Cortex of kidney (tissue), 1 donor: ENCODE measurements around the gene IL36RN.

ENCODE experiments used
- DNase-seq: peaks from one replicate; lab custom pipeline; 2025; lab: John Stamatoyannopoulos, UW

Gene IL36RN

DNA sequence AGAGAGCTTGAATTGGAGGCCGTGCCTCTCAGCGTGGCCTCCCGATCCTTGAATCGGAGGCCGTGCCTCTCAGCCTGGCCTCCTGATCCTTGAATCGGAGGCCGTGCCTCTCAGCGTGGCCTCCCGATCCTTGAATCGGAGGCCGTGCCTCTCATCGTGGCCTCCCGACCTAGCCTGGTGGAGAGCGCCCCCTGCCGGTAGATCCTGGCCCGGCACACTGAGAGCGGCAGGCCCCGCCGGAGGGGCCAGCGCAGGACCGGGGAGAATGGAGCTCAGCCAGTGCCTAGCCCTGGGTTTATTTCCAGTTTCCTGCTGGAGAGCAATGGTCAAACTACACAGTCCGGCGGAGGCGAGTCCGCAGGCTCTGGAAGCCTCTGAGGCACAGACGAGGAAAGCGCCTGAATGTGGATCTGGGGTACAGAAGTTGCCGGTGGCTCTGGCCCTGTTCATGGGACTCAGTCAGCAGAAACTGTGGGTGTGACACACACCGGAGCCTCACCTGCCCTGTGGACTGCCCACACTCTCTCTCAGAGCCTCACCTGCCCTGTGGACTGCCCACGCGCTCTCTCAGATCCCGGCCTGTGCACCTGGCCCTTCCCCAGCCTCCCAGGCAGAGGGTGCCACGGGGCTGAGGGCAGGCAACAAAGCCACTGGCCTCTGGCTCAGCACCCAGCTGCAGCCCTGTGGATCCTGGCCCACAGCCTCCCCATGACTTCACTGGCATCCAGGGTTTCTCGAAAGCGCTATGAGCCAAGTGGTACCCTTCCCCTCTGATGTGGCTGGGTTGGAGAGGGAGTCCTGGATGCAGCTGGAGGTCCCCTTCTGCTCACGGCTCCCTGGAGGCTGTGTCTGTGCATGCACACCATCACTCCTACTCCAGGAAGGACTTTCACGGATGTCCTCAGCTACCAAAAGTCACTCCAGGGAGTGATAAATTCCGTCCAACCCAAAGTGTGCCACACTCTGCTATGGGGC is 7.8 kb upstream of the IL36RN start:
- no peak for DNase-seq

- no peak for DNase-seq
Observed at GRCh38 chr2:113052396-113052917, 6.5 kb upstream of the IL36RN start, which contains the start of gene IL36B. TSS of gene IL36B (minus strand) at chr2:113052867.

- DNase-seq, result no peak
Observed at GRCh38 chr2:113053666-113054065, 5.3 kb upstream of the IL36RN start.

- no peak for DNase-seq
Observed at GRCh38 chr2:113054066-113054465, 4.9 kb upstream of the IL36RN start.

DNA sequence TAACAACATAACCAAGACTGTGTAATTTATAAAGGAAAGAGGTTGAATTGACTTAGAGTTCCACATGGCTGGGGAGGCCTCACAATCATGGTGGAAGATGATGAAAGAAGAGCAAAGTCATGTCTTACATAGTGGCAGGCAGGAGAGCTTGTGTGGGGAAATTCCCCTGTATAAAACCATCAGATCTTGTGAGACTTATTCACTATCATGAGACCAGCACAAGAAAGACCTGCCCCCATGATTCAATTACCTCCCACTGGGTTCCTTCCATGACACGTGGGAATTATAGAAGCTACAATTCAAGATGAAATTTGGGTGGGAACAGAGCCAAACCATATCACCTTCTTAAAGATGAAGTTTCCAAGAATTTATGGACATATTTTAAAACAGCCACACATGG is 2.5 kb upstream of the IL36RN start:
- no peak for DNase-seq

- DNase-seq, result no peak
Observed at GRCh38 chr2:113057117-113057516, 1.9 kb upstream of the IL36RN start.

DNA sequence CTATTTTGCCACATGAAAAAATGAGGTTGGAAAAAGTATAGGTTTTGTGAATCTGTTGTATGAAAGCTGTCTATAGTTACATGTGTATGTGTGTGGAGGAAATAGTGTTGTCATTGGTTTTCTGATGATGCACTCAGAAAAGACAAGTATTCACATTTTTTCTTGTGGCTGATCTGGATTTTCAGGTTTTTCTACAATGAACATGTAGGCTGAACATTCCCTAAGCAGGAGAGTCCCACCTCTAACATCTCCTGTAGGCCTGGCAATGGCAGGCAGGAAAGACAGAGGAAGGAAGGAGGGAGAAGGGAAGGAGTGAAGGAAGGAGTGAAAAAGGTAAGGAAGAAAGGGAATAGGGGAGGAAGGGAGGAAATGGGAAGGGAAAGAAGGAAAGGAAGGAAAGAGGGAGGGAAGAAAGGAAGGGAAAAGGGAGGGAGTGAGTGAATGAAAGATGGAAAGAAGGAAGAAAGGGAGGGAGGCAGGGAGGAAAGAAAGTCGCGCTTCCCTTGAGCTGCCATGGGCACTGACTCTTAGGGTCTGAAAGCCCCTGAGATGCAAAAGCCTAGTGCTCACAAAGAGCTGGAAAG is 495 bp upstream of the IL36RN start:
- no peak for DNase-seq

- no peak for DNase-seq
Observed at GRCh38 chr2:113060396-113060795, 1.4 kb downstream of the IL36RN start.

DNA sequence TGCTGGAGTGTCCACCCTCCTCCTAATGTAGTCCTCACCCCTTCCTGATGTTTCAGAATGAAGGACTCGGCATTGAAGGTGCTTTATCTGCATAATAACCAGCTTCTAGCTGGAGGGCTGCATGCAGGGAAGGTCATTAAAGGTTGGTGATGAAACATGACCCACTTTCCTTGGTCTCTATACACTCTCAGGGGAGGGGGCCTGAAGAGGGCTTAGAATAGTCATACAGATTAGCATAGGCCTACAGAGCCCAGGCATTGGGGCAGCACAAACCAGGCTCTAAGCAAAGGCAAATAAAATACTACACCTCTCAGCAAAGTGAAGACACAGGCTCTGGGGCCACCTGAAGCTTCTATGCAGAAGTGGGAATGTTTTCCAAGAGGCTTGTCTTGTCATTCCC is 1.8 kb downstream of the IL36RN start:
- no peak for DNase-seq

GRCh38 chr2:113061241-113061640 is 2.2 kb downstream of the IL36RN start:
- no peak for DNase-seq

DNA sequence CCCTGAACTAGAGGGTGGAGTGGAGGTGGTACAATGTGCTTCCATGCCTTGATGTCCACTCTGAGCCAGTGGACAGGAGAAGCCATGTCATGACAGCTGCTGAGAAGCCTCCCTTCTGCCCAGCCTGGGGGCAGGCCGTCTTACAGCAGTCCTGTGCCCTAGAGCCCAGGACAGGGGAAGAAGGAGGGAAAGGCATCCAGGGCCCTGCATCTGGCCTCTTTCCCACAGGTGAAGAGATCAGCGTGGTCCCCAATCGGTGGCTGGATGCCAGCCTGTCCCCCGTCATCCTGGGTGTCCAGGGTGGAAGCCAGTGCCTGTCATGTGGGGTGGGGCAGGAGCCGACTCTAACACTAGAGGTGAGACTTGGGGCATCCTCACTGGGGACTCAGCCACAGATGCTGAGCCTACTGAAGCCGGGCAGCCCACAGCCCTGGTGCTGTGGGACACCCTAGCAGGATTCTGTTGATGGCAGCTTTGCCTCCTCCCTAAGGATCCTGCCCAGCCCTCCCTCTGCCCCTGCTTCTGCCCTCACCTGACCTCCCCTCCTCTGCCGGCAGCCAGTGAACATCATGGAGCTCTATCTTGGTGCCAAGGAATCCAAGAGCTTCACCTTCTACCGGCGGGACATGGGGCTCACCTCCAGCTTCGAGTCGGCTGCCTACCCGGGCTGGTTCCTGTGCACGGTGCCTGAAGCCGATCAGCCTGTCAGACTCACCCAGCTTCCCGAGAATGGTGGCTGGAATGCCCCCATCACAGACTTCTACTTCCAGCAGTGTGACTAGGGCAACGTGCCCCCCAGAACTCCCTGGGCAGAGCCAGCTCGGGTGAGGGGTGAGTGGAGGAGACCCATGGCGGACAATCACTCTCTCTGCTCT is 3.1 kb downstream of the IL36RN start:
- DNase-seq, result no peak

- no peak for DNase-seq
Observed at GRCh38 chr2:113064281-113064680, 5.3 kb downstream of the IL36RN start.

- no peak for DNase-seq
Observed at GRCh38 chr2:113064898-113065297, 5.9 kb downstream of the IL36RN start.

DNA sequence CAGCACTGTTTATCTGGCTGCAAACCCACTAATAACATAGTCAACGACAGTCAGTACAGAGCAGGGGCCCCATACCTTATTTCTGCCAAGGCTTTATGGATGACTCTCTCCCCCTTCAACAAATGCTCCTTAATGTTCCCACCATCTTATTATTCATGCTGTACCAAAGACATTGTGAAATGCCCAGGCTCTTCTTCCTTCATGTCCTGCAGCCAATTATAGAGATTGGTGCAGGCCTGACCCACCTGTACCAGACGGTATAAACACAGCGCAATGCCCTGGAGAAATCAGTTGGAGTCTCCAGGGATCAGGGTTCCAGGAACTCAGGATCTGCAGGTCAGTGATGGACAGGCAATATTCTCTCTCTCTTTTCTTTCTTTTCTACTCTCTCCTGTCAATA is 8.7 kb downstream of the IL36RN start, which contains the start of gene IL1F10:
Gene IL1F10, plus strand, starts transcription at position 290 of the 400 bp plus-strand sequence. CDS start 4,769 bp downstream, outside the sequence.
- no peak for DNase-seq

GRCh38 chr2:113068249-113068648 is 9.3 kb downstream of the IL36RN start:
- no peak for DNase-seq

DNA sequence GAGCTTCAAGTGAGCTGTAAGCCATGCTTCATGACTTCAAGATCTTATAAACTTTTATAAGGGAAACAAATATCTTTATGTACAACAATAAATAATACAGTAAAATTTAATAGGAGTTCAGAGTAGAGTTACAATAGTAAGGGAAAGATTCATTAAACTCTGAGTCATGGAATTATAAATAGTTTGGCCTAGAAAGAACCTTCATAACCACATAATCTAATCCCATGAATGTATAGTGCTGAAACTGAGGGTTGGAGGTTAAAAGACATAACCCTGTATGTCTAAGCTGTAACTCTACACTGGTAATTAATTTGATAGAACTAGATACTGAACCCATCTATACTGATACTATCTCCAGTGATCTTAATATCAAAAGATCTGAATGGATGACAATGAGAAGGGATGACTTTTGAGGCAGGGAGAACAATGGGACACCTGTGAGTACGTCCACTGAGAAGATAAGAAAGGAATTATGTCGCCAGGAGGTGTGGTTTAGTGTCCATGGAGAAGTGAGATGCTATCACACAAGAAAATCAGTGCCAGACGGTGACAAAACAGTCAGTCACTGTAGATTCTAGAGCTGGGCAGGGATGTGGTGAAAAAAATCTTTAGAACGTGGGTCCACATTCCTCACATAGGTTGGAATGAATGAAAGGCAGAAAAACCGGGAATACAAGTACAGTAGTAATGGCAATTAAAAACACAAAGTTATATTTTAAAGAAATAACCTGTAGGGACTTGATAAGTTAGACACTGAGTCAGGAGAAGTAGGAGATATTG is 9.9 kb downstream of the IL36RN start:
- no peak for DNase-seq

GRCh38 chr2:113069676-113070605 is 10.9 kb downstream of the IL36RN start:
- no peak for DNase-seq

- DNase-seq, result no peak
Observed at GRCh38 chr2:113070606-113070975, 11.6 kb downstream of the IL36RN start.

DNA sequence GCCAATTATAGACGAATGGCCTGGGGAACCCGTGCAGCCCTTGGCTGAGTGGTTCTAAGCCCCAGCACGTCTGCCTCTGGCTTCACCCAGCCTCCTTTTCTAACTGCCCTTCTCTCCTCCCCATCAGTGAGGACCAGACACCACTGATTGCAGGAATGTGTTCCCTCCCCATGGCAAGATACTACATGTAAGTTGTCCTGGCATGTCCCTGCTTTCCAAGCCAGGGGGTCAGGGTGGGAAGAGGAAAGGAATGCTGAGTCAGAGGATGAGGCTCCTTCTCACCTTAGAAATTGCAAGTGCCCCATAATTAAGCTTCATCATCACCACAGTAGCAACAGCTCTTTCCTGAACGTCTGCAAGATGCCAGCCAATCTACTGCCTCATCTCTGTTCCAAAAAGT is 13.6 kb downstream of the IL36RN start:
- DNase-seq, result no peak

DNA sequence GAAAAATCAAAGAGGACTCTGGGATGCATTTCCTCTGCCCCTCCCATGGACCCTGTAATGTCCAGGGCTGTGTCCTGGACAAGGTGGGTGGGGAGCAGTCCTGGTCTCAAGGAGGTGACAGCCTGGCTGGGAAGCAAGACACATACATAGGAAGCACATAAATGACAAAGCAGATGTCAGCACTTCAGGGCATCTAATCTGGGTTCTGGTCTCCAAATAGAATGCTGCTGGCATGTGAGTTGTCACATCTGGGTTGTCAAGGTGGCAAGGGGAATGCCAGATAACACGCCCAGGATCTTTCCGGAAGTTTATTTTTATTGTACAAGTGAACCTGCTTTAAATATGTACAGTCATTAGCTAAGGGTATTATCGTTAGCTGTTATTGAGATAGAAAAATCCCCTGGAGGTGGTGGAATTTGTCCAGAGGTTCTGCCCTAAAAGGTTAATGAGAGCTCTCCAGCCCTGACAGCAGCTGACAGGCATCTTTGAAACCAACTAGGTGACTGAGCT is 14.4 kb downstream of the IL36RN start:
- DNase-seq, result no peak
